ENCODE measurements around the gene PSME2. TPM values are rescaled to one million over a fixed set of nuclear protein-coding genes. Genes with fewer than 3 reads are reported as not detected.

The PSME2 gene
- polyA plus RNA-seq, 1 donor from 2014 or later: 73.3 TPM

DNA sequence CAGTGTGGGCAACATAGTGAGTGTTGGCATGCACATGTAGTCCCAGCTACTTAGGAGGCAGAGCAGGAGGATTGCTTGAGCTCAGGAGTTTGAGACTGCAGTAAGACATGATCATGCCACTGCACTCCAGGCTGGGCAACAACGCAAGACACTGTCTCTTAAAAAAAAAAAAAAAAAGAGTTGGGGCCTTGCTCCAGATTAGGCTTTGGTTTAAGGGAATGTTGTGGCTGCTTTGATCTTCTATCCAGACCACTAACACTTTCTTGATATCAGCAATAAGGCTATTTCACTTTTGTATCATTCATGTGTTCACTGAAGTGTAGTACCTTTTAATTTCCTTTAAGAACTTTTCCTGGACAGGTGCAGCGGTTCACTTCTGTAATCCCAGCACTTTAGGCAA, 18.7 kb downstream of the PSME2 start:
- no peaks in the 10 kb centered on the region for H4K20me1 ChIP-seq (ENCODE audit: insufficient read depth)
- H3K27ac ChIP-seq (ENCODE audit: low read length): no peak overlapping the region
- H3F3A ChIP-seq (ENCODE audit: insufficient read depth, low read length, poor library complexity, severe bottlenecking): no peaks in the 10 kb centered on the region
- H3K4me3 ChIP-seq (ENCODE audit: low read length): no peak overlapping the region
- no peaks in the 10 kb centered on the region for H3K36me3 ChIP-seq (ENCODE audit: insufficient read depth, low read length)
- H2AFZ ChIP-seq (ENCODE audit: low read depth, low read length): no peak overlapping the region
- no peak overlapping the region for H3K4me2 ChIP-seq (ENCODE audit: low read length)
- no peaks in the 10 kb centered on the region for H3K9me2 ChIP-seq (ENCODE audit: insufficient read depth, low read length)
- TF ChIP-seq, protein P1, sequence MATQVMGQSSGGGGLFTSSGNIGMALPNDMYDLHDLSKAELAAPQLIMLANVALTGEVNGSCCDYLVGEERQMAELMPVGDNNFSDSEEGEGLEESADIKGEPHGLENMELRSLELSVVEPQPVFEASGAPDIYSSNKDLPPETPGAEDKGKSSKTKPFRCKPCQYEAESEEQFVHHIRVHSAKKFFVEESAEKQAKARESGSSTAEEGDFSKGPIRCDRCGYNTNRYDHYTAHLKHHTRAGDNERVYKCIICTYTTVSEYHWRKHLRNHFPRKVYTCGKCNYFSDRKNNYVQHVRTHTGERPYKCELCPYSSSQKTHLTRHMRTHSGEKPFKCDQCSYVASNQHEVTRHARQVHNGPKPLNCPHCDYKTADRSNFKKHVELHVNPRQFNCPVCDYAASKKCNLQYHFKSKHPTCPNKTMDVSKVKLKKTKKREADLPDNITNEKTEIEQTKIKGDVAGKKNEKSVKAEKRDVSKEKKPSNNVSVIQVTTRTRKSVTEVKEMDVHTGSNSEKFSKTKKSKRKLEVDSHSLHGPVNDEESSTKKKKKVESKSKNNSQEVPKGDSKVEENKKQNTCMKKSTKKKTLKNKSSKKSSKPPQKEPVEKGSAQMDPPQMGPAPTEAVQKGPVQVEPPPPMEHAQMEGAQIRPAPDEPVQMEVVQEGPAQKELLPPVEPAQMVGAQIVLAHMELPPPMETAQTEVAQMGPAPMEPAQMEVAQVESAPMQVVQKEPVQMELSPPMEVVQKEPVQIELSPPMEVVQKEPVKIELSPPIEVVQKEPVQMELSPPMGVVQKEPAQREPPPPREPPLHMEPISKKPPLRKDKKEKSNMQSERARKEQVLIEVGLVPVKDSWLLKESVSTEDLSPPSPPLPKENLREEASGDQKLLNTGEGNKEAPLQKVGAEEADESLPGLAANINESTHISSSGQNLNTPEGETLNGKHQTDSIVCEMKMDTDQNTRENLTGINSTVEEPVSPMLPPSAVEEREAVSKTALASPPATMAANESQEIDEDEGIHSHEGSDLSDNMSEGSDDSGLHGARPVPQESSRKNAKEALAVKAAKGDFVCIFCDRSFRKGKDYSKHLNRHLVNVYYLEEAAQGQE (IDR thresholded peaks at IDR 0.05; ENCODE audit: borderline replicate concordance): no peak
- TF ChIP-seq RAD21 (conservative IDR thresholded peaks at IDR 0.05): no peak
- TF ChIP-seq SMC3 (conservative IDR thresholded peaks at IDR 0.05; ENCODE audit: poor library complexity): no peak
- TF ChIP-seq POLR2AphosphoS5 (IDR thresholded peaks at IDR 0.05): no peak
- no peak for TF ChIP-seq EP300 (conservative IDR thresholded peaks at IDR 0.05; ENCODE audit: poor library complexity, severe bottlenecking)
- H3K79me2 ChIP-seq (replicated peaks; ENCODE audit: insufficient read depth, low read length): no peaks in the 10 kb centered on the region
- no peak overlapping the region for H3K9ac ChIP-seq (ENCODE audit: low read length)
- no peaks in the 10 kb centered on the region for H3K27me3 ChIP-seq (ENCODE audit: insufficient read depth, low read depth, low read length)
- no peaks in the 10 kb centered on the region for H3K9me3 ChIP-seq (ENCODE audit: low read length)

DNA sequence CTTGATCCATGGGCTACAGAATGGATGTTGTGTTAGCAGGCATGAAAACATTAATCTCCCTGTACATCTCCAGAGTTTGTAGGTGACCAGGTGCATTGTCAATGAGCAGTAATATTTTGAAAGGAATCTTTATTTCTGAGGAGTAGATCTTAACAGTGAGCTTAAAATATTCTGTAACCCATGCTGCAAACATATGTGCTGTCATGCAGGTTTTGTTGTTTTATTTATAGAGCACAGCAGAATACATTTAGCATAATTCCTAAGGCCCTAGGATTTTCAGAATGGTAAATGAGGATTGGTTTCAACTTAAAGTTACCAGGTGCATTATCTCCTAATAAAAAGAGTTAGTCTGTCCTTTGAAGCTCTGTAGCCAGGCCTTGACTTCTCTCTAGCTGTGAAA, 19.5 kb downstream of the PSME2 start:
- Histone ChIP-seq H3K4me3 (ENCODE audit: low read length) (no peak overlapping the region), H3K9me3 (ENCODE audit: low read length) (no peaks in the 10 kb centered on the region), H3K9me2 (ENCODE audit: insufficient read depth, low read length) (no peaks in the 10 kb centered on the region), H2AFZ (ENCODE audit: low read depth, low read length) (no peak overlapping the region), H3K79me2 (replicated peaks; ENCODE audit: insufficient read depth, low read length) (no peaks in the 10 kb centered on the region), H4K20me1 (ENCODE audit: insufficient read depth) (no peaks in the 10 kb centered on the region), H3F3A (ENCODE audit: insufficient read depth, low read length, poor library complexity, severe bottlenecking) (no peaks in the 10 kb centered on the region), H3K27ac (ENCODE audit: low read length) (no peak overlapping the region), H3K9ac (ENCODE audit: low read length) (no peak overlapping the region), H3K4me2 (ENCODE audit: low read length) (no peak overlapping the region), H3K36me3 (ENCODE audit: insufficient read depth, low read length) (no peaks in the 10 kb centered on the region), H3K27me3 (ENCODE audit: insufficient read depth, low read depth, low read length) (no peaks in the 10 kb centered on the region)
- TF ChIP-seq SMC3 (conservative IDR thresholded peaks at IDR 0.05; ENCODE audit: poor library complexity) (no peak), MXI1 (conservative IDR thresholded peaks at IDR 0.05; ENCODE audit: poor library complexity, severe bottlenecking) (no peak), TAF1 (IDR thresholded peaks at IDR 0.05; ENCODE audit: low read depth) (no peak), POLR2AphosphoS5 (IDR thresholded peaks at IDR 0.05) (no peak), EP300 (conservative IDR thresholded peaks at IDR 0.05; ENCODE audit: poor library complexity, severe bottlenecking) (no peak), EZH2 (IDR thresholded peaks at IDR 0.05; ENCODE audit: borderline replicate concordance, insufficient read depth, low read length, poor library complexity, severe bottlenecking) (no peak)
- TF ChIP-seq, protein P2, sequence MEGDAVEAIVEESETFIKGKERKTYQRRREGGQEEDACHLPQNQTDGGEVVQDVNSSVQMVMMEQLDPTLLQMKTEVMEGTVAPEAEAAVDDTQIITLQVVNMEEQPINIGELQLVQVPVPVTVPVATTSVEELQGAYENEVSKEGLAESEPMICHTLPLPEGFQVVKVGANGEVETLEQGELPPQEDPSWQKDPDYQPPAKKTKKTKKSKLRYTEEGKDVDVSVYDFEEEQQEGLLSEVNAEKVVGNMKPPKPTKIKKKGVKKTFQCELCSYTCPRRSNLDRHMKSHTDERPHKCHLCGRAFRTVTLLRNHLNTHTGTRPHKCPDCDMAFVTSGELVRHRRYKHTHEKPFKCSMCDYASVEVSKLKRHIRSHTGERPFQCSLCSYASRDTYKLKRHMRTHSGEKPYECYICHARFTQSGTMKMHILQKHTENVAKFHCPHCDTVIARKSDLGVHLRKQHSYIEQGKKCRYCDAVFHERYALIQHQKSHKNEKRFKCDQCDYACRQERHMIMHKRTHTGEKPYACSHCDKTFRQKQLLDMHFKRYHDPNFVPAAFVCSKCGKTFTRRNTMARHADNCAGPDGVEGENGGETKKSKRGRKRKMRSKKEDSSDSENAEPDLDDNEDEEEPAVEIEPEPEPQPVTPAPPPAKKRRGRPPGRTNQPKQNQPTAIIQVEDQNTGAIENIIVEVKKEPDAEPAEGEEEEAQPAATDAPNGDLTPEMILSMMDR (IDR thresholded peaks at IDR 0.05; ENCODE audit: poor library complexity, severe bottlenecking): no peak
- TF ChIP-seq, protein P1 (IDR thresholded peaks at IDR 0.05; ENCODE audit: borderline replicate concordance): no peak

Measured in neural cell (in vitro differentiated cells).